GM21576 (cell line): ENCODE data around the gene IL7R.
A peak's percentile ranks its signal among the peaks of the same experiment; 100 is the strongest.
"Not testable (repeated sequence)": the region's sequence is repeated elsewhere in the genome, so short reads cannot be mapped to it uniquely, and the experiment has no call there.

ENCODE experiments used
- ATAC-seq: cut with Tn5 transposase; IDR thresholded peaks from one replicate; pipeline ENCODE4 v1.9.1; 2021; ENCODE audit warnings: mild to moderate bottlenecking, moderate library complexity; ENCODE audit not compliant: unreplicated experiment

IL7R gene

GRCh38 chr5:35838370-35839042 is 18.2 kb upstream of the IL7R start:
- no peak for ATAC-seq

- ATAC-seq, result no peak
Observed at GRCh38 chr5:35842856-35843255, 13.8 kb upstream of the IL7R start.

GRCh38 chr5:35845508-35845907 is 11.2 kb upstream of the IL7R start:
- ATAC-seq, result not testable (repeated sequence)

GRCh38 chr5:35847491-35847890 is 9.2 kb upstream of the IL7R start:
- ATAC-seq, result no peak

- ATAC-seq, result no peak
Observed at GRCh38 chr5:35847961-35848360, 8.7 kb upstream of the IL7R start.

GRCh38 chr5:35849860-35850259 is 6.8 kb upstream of the IL7R start:
- no peak for ATAC-seq

- no peak for ATAC-seq
Observed at GRCh38 chr5:35850967-35851680, 5.6 kb upstream of the IL7R start.

- peak; percentile 50 for ATAC-seq
Observed at GRCh38 chr5:35852084-35852734, 4.5 kb upstream of the IL7R start.

GRCh38 chr5:35852773-35853172 is 3.9 kb upstream of the IL7R start:
- no peak for ATAC-seq

GRCh38 chr5:35853631-35854030 is 3.1 kb upstream of the IL7R start:
- ATAC-seq, result no peak

GRCh38 chr5:35854248-35854647 is 2.4 kb upstream of the IL7R start:
- ATAC-seq, result no peak

- ATAC-seq, result no peak
Observed at GRCh38 chr5:35855187-35855586, 1.5 kb upstream of the IL7R start.

- not testable (repeated sequence) for ATAC-seq
Observed at GRCh38 chr5:35856186-35856764, 416 bp upstream of the IL7R start.

- ATAC-seq, result no peak
Observed at GRCh38 chr5:35857606-35858205, 1.0 kb downstream of the IL7R start.

GRCh38 chr5:35859101-35859661 is 2.5 kb downstream of the IL7R start:
- ATAC-seq, result no peak

- ATAC-seq, result no peak
Observed at GRCh38 chr5:35860686-35861085, 4.0 kb downstream of the IL7R start.

- no peak for ATAC-seq
Observed at GRCh38 chr5:35861718-35862117, 5.0 kb downstream of the IL7R start.

- ATAC-seq, result no peak
Observed at GRCh38 chr5:35862126-35862525, 5.4 kb downstream of the IL7R start.

- ATAC-seq, result peak; percentile 46
Observed at GRCh38 chr5:35863159-35863558, 6.5 kb downstream of the IL7R start.

GRCh38 chr5:35867998-35868397 is 11.3 kb downstream of the IL7R start:
- ATAC-seq, result no peak

GRCh38 chr5:35869685-35870277 is 13.1 kb downstream of the IL7R start:
- no peak for ATAC-seq
